ENCODE data around the gene MED16.

DNA sequence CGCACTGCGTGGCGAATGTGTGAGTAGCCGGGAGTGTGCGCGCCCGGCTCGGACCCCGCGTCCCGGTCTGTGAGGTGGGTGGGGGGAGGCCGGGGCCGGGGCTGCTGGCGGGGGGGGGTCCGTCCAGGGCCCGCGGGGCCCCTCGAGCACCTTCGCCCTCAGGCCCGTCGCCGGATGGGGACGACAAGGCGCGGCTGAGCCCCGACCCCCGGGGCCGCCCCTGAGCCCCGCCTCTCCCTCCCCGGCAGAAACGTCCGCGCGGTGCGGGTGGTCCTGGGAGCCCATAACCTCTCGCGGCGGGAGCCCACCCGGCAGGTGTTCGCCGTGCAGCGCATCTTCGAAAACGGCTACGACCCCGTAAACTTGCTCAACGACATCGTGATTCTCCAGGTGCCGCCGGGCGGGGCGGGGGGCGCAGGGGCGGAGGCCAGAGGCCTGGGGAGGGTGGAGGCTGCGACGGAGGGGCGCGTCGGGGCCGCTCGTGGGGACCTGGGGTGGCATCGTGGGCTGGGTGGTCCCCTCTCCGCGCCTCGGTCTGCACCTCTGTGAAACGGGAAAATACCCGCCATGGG lies 39.9 kb downstream of the MED16 start:
- TF ChIP-seq GATA3 (IDR thresholded peaks at IDR 0.05; ENCODE audit: low read depth, low read length): no peak
- TF ChIP-seq GATA2 (IDR thresholded peaks at IDR 0.05; ENCODE audit: low read depth, low read length): no peak
